GM23248 (cell line): ENCODE measurements around the gene CLEC16A. TPM values are rescaled to one million over a fixed set of nuclear protein-coding genes. Genes with fewer than 3 reads are reported as not detected.

ENCODE experiments used
- DNase-seq: peaks from one replicate; pipeline ENCODE4 v3.0.0-alpha.2; 2015
- H2AFZ ChIP-seq: fragments of 200-600 bp; sonication (generic); 2 replicates; pipeline ENCODE4 v1.6.1; 2016; ENCODE audit warnings: antibody characterized with exemption
- H3F3A ChIP-seq: fragments of 200-600 bp; sonication (generic); 2 replicates; pipeline ENCODE4 v1.6.1; 2016; ENCODE audit warnings: mild to moderate bottlenecking, antibody characterized with exemption, mixed run types; ENCODE audit not compliant: insufficient read depth
- H3K27ac ChIP-seq: fragments of 200-600 bp; sonication (generic); 2 replicates; pipeline ENCODE4 v1.5.1; 2016; ENCODE audit warnings: mild to moderate bottlenecking
- H3K27me3 ChIP-seq: fragments of 200-600 bp; sonication (generic); replicated peaks from 2 replicates; pipeline ENCODE4 v1.6.1; 2016; ENCODE audit warnings: mild to moderate bottlenecking; ENCODE audit not compliant: insufficient read depth
- H3K36me3 ChIP-seq: fragments of 200-600 bp; sonication (generic); 2 replicates; pipeline ENCODE4 v1.6.1; 2016; ENCODE audit warnings: low read depth, mild to moderate bottlenecking
- H3K4me1 ChIP-seq: fragments of 200-600 bp; sonication (generic); 2 replicates; pipeline ENCODE4 v1.6.1; 2016; ENCODE audit warnings: mild to moderate bottlenecking; ENCODE audit not compliant: insufficient read depth
- H3K4me2 ChIP-seq: fragments of 200-600 bp; sonication (generic); one replicate; pipeline ENCODE4 v1.6.1; 2016; ENCODE audit warnings: mild to moderate bottlenecking; ENCODE audit not compliant: unreplicated experiment
- H3K4me3 ChIP-seq: fragments of 200-600 bp; sonication (generic); 2 replicates; pipeline ENCODE4 v1.5.1; 2016; ENCODE audit warnings: mild to moderate bottlenecking
- H3K79me2 ChIP-seq: fragments of 200-600 bp; sonication (generic); 2 replicates; pipeline ENCODE4 v1.6.1; 2016; ENCODE audit warnings: mild to moderate bottlenecking; ENCODE audit not compliant: insufficient read depth
- H3K9ac ChIP-seq: fragments of 200-600 bp; sonication (generic); 2 replicates; pipeline ENCODE4 v1.6.1; 2016; ENCODE audit warnings: mild to moderate bottlenecking
- H3K9me2 ChIP-seq: fragments of 200-600 bp; sonication (generic); 2 replicates; pipeline ENCODE4 v1.6.1; 2016; ENCODE audit warnings: mixed run types, mild to moderate bottlenecking, moderate library complexity; ENCODE audit not compliant: insufficient read depth
- H3K9me3 ChIP-seq: fragments of 200-600 bp; sonication (generic); one replicate; pipeline ENCODE4 v1.6.1; 2017; ENCODE audit warnings: low read depth
- H4K20me1 ChIP-seq: fragments of 200-600 bp; sonication (generic); 2 replicates; pipeline ENCODE4 v1.6.0; 2016; ENCODE audit not compliant: insufficient read depth
- EZH2 ChIP-seq: fragments of 200-600 bp; sonication (generic); IDR thresholded peaks from 2 replicates; pipeline ENCODE4 v1.6.1; 2018; ENCODE audit warnings: antibody characterized with exemption, mild to moderate bottlenecking; ENCODE audit not compliant: insufficient read depth, poor library complexity, severe bottlenecking
- EZH2phosphoT487 ChIP-seq: fragments of 200-600 bp; sonication (generic); IDR thresholded peaks from 2 replicates; pipeline ENCODE4 v1.6.1; 2018; ENCODE audit warnings: antibody characterized with exemption, moderate library complexity, mild to moderate bottlenecking, low read depth; ENCODE audit not compliant: insufficient read depth
- WGBS, 2 experiments: methylation state at CpG; one replicate each; pipeline ENCODE4 v1.1.6; 2015 to 2017; ENCODE audit warnings: low lambda C conversion rate in 2 of 2, low coverage in 1 of 2; ENCODE audit errors: missing lambda C conversion rate in 2 of 2; 5-methylcytosine and 5-hydroxymethylcytosine counted together
- in situ Hi-C: fragments of 300-500 bp; cut with MboI; formaldehyde crosslinking; loops from 2 replicates; pipeline ENCODE4 v1.15.0; 2020
- polyA plus RNA-seq: library from polyadenylated mRNA; unstranded; fragments of >200 nt; fragmentation: Nextera tagmentation; extraction: Ambion mirVana; gene quantifications from 2 replicates; pipeline ENCODE4 v1.2.1, GENCODE V29; 2016
- total RNA-seq: library from RNA; depleted of rRNA; stranded (reverse); fragments of >200 nt; shearing (Covaris generic); gene quantifications from 2 replicates; pipeline ENCODE4 v1.2.3, GENCODE V29; 2014

Gene CLEC16A
- total and polyA plus RNA-seq, 2 experiments from 2014 or later: 13.2 to 21.4 TPM

DNA sequence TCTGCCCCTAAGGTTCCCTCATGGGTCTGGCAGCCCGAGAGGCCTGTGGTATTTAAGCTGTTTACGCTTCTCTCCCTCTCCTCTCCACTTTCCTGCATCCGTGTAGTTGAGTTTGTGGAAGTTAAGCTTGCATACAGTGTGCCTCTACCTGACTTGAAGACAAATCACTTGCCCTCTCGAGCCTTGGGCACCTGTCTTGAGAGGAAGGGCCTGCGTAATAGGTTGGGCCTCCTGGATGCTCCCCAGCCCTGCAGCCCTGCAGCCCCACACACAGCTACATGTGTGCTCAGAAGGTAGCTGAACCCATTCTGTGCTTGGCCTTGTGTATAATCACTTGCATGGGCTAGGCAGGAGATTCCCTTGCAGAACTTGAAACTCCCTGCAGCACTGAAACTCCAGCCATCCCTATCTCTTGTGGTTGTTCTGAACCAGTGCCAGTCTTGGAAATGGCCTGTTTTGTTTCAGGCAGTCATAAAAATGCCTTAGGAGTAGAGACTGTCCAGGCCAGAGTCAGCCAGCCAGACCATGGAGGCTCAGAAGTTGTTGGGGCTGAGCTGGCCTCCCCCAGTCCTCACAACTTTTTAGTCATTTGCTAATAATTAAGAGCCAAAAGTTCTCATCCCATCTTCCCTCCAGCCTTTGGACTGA lies 134.6 kb downstream of the CLEC16A start:
- no peaks in the 10 kb centered on the region for H3K27me3 ChIP-seq
- H3K9ac ChIP-seq: peak overlapping the region; percentile 54
- H3K4me2 ChIP-seq: peak overlapping the region; percentile 70
- no peaks in the 10 kb centered on the region for H3K36me3 ChIP-seq
- in situ Hi-C loops: no loop called here
- DNase-seq: peak; percentile 88
- H3K27ac ChIP-seq: peak overlapping the region; percentile 88
- no peaks in the 10 kb centered on the region for H3K9me2 ChIP-seq
- H4K20me1 ChIP-seq: no peaks in the 10 kb centered on the region
- peaks cover 35% of the 10 kb centered on the region for H3K4me1 ChIP-seq
- H3K79me2 ChIP-seq: no peaks in the 10 kb centered on the region
- TF ChIP-seq EZH2: no peak
- TF ChIP-seq EZH2phosphoT487: no peak
- 0 out of 2 replicates have a peak overlapping the region, but pooled peaks have one; percentile 2 for H3K4me3 ChIP-seq
- H2AFZ ChIP-seq: no peak overlapping the region
- WGBS, 2 experiments: 89 to 91% methylated on average over 5 of the region's 5 CpGs
- no peaks in the 10 kb centered on the region for H3K9me3 ChIP-seq
- H3F3A ChIP-seq: peaks cover 47% of the 10 kb centered on the region

DNA sequence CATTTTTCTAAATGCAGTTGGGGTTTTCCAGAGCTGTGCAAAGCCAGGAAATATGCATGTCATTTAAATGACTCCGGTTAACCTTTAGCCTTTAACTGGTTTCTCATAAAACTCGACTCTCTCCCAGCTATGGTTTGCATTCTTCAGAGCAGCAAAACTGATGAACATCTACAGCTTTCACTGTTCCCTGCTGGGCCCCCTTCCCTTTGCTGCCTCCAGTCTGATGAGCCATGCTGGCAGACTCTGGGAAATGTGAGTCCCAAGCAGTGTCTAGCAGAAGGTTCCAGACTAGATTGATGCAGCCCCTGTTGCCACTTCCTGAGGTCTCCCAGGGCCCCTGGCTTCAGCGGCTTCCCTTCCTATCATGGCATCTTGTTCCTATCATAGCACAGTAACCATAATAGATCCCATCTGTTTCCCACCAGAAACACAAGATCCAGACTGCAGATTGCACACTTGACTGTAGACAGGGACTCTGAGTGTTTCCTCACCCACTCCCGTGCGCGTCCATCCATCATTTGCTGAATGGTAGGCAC lies 135.4 kb downstream of the CLEC16A start:
- Histone ChIP-seq H4K20me1 (no peaks in the 10 kb centered on the region), H3K9me3 (no peaks in the 10 kb centered on the region), H3K79me2 (no peaks in the 10 kb centered on the region), H3K4me3 (peak overlapping the region; percentile 5; the same call in 1 of the 2 replicates), H3K36me3 (no peaks in the 10 kb centered on the region), H3K27me3 (no peaks in the 10 kb centered on the region), H3K9ac (peak overlapping the region; percentile 54), H3K4me2 (peak overlapping the region; percentile 70), H3K27ac (peak overlapping the region; percentile 88), H2AFZ (no peak overlapping the region), H3K9me2 (no peaks in the 10 kb centered on the region), H3K4me1 (peaks cover 42% of the 10 kb centered on the region), H3F3A (peaks cover 47% of the 10 kb centered on the region)
- in situ Hi-C loops: no loop called here
- TF ChIP-seq EZH2phosphoT487: peak; percentile 66; the same call in 1 of the 2 replicates
- no peak for TF ChIP-seq EZH2
- WGBS, 2 experiments: 8 to 9% methylated on average over 6 of the region's 6 CpGs
- peak; percentile 94 for DNase-seq

DNA sequence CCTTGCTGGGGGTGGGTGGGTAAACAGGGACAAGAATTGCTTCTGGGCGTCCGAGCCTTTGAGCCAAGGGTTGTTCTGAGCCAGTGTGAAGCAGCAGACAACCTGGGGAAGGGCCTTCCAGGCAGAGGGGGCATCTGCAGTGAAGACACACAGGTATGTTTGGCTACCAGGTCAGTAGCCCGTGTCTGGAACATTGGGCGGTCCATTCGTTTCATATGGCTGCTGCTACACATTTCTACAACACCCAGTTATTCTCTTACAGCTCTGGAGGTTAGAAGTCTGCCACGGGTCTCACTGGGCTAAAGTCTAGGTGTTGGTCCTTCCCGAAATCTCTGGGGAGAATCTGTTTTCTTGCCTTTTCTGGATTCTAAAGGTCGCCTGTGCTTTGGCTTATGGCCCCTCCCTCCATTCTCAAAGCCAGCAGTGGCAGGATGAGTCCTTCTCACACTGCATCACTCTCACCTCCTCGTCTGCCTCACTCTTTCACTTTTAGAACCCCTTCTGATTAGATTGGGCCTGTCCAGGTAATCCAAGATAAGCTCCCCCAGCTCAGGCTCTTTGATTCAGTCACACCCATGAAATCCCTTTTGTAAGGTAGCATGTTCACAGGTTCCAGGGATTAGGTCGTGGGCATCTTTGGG lies 136.1 kb downstream of the CLEC16A start:
- peak overlapping the region; percentile 5; the same call in 1 of the 2 replicates for H3K4me3 ChIP-seq
- no peaks in the 10 kb centered on the region for H3K9me3 ChIP-seq
- in situ Hi-C loops: no loop called here
- H3K9me2 ChIP-seq: no peaks in the 10 kb centered on the region
- peak overlapping the region; percentile 70 for H3K4me2 ChIP-seq
- peak overlapping the region; percentile 88 for H3K27ac ChIP-seq
- no peaks in the 10 kb centered on the region for H3K27me3 ChIP-seq
- no peak overlapping the region for H2AFZ ChIP-seq
- no peaks in the 10 kb centered on the region for H4K20me1 ChIP-seq
- peak overlapping the region; percentile 54 for H3K9ac ChIP-seq
- WGBS, 2 experiments: 75 to 78% methylated on average over 10 of the region's 10 CpGs
- H3K79me2 ChIP-seq: no peaks in the 10 kb centered on the region
- peaks cover 48% of the 10 kb centered on the region for H3K4me1 ChIP-seq
- H3F3A ChIP-seq: peaks cover 47% of the 10 kb centered on the region
- no peaks in the 10 kb centered on the region for H3K36me3 ChIP-seq
- TF ChIP-seq EZH2phosphoT487: no peak
- no peak for TF ChIP-seq EZH2
- no peak for DNase-seq

DNA sequence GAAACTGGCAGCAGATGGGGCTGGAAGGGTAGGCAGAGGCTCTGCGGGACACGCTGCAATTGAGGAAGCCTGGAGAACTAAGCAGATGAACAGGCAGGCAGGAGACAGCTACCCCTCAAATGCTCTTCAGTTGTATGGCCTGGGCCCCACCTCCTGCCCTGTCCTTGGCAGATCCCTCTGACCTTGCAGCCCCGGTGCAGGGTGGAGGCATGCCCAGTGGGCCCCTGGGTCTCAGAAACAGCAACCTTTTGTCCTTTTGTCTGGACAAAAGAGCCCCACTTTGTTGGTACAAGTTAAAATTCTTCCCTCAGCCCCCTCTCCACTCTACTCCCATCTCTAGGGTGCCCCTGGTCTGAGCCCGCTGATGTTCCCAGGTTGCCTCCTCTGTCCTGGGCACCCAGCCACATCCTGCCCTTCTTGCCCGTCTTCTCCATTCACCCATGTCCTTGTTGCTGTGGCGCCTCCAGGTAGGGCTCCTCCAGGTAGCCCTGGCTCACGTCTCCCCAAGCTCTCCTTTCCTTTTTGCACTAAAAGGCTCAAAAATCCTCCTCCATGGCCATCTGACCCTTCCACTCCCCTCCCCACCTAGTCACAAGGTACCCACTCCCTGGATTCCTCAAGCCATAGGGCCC lies 136.8 kb downstream of the CLEC16A start:
- Histone ChIP-seq H3K9me3 (no peaks in the 10 kb centered on the region), H3K36me3 (no peaks in the 10 kb centered on the region)

More for the DNA sequence above, 136.8 kb downstream of the CLEC16A start:
- Histone ChIP-seq H3K27me3 (no peaks in the 10 kb centered on the region), H3K4me1 (peaks cover 48% of the 10 kb centered on the region), H3K4me3 (no peak overlapping the region), H3K9ac (no peak overlapping the region), H4K20me1 (no peaks in the 10 kb centered on the region), H3K27ac (no peak overlapping the region), H3F3A (peaks cover 47% of the 10 kb centered on the region), H3K9me2 (no peaks in the 10 kb centered on the region), H2AFZ (no peak overlapping the region), H3K79me2 (no peaks in the 10 kb centered on the region), H3K4me2 (no peak overlapping the region)
- WGBS, 2 experiments: 94 to 96% methylated on average over 7 of the region's 7 CpGs
- in situ Hi-C loops: no loop called here
- TF ChIP-seq EZH2: no peak
- TF ChIP-seq EZH2phosphoT487: no peak
- no peak for DNase-seq
